ENCODE measurements around the gene MCM5.

Gene MCM5

DNA sequence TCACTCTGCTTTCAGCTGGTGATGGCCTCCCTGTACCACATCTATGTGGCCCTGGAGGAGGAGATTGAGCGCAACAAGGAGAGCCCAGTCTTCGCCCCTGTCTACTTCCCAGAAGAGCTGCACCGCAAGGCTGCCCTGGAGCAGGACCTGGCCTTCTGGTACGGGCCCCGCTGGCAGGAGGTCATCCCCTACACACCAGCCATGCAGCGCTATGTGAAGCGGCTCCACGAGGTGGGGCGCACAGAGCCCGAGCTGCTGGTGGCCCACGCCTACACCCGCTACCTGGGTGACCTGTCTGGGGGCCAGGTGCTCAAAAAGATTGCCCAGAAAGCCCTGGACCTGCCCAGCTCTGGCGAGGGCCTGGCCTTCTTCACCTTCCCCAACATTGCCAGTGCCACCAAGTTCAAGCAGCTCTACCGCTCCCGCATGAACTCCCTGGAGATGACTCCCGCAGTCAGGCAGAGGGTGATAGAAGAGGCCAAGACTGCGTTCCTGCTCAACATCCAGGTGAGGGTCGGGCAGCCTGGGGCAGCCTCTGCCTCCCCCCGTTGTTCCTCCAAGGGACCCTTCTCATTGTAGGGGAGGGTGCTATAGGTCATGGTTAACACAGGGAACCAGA lies 13.2 kb upstream of the MCM5 start:
- no peak for DNase-seq (ENCODE audit: extremely low read depth, insufficient read length)
- no peaks in the 10 kb centered on the region for H3K27me3 ChIP-seq (replicated peaks; ENCODE audit: control insufficient read depth, insufficient read depth, low read length)
- TF ChIP-seq, protein P1, sequence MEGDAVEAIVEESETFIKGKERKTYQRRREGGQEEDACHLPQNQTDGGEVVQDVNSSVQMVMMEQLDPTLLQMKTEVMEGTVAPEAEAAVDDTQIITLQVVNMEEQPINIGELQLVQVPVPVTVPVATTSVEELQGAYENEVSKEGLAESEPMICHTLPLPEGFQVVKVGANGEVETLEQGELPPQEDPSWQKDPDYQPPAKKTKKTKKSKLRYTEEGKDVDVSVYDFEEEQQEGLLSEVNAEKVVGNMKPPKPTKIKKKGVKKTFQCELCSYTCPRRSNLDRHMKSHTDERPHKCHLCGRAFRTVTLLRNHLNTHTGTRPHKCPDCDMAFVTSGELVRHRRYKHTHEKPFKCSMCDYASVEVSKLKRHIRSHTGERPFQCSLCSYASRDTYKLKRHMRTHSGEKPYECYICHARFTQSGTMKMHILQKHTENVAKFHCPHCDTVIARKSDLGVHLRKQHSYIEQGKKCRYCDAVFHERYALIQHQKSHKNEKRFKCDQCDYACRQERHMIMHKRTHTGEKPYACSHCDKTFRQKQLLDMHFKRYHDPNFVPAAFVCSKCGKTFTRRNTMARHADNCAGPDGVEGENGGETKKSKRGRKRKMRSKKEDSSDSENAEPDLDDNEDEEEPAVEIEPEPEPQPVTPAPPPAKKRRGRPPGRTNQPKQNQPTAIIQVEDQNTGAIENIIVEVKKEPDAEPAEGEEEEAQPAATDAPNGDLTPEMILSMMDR (IDR thresholded peaks at IDR 0.05; ENCODE audit: insufficient read depth, low read length, poor library complexity, severe bottlenecking) = no peak
- H3K36me3 ChIP-seq (ENCODE audit: control insufficient read depth, insufficient read depth, low read length) = peaks cover 4% of the 10 kb centered on the region
- H3K4me3 ChIP-seq (replicated peaks; ENCODE audit: low read depth, low read length) = no peak overlapping the region

DNA sequence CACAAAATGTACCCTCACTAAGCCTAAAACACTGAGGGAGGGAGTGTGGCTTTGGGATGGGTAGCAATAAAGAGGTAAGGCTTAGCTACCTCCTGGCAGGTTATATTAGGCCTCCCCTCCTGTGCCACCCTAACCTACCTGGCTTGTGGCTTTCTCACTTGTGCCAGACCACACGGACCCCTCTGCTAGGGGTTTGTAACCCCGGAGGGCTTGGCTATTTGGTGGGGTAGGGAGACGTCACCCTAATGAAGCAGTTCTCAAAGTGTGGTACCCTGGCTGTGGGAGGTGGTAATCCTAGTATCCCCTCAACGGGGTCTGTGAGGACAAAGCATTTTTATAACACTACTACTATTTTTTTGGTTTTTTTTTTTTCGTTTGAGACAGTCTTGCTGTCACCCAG lies 9.0 kb upstream of the MCM5 start:
- Histone ChIP-seq H3K36me3 (ENCODE audit: control insufficient read depth, insufficient read depth, low read length) (peaks cover 2% of the 10 kb centered on the region), H3K4me3 (replicated peaks; ENCODE audit: low read depth, low read length) (no peak overlapping the region), H3K27me3 (replicated peaks; ENCODE audit: control insufficient read depth, insufficient read depth, low read length) (no peaks in the 10 kb centered on the region)
- no peak for DNase-seq (ENCODE audit: extremely low read depth, insufficient read length)
- TF ChIP-seq, protein P1 (IDR thresholded peaks at IDR 0.05; ENCODE audit: insufficient read depth, low read length, poor library complexity, severe bottlenecking) = no peak

DNA sequence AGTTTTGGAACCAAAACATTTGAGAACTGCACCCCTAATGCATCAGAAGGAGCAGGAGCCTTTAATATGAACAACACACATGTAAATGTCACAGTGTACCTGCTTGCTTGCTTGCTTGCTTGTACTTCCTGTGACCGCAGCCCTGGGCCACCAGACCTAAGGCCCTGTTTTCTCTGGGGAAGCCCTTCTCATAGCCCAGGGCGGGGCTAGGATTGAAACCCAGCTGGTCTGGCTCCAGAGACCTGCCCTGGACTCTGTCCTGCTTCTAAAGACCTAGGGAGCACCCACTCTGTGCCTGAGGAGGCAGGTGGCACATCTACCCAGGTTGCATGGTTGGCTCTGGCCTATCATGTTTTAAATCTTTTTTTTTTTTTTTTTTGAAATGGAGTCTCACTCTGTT lies 7.6 kb upstream of the MCM5 start:
- Histone ChIP-seq H3K4me3 (replicated peaks; ENCODE audit: low read depth, low read length) (no peak overlapping the region), H3K27me3 (replicated peaks; ENCODE audit: control insufficient read depth, insufficient read depth, low read length) (no peaks in the 10 kb centered on the region), H3K36me3 (ENCODE audit: control insufficient read depth, insufficient read depth, low read length) (no peaks in the 10 kb centered on the region; the same call in 1 of the 2 replicates)
- TF ChIP-seq, protein P1 (IDR thresholded peaks at IDR 0.05; ENCODE audit: insufficient read depth, low read length, poor library complexity, severe bottlenecking) = no peak
- DNase-seq (ENCODE audit: extremely low read depth, insufficient read length) = no peak

DNA sequence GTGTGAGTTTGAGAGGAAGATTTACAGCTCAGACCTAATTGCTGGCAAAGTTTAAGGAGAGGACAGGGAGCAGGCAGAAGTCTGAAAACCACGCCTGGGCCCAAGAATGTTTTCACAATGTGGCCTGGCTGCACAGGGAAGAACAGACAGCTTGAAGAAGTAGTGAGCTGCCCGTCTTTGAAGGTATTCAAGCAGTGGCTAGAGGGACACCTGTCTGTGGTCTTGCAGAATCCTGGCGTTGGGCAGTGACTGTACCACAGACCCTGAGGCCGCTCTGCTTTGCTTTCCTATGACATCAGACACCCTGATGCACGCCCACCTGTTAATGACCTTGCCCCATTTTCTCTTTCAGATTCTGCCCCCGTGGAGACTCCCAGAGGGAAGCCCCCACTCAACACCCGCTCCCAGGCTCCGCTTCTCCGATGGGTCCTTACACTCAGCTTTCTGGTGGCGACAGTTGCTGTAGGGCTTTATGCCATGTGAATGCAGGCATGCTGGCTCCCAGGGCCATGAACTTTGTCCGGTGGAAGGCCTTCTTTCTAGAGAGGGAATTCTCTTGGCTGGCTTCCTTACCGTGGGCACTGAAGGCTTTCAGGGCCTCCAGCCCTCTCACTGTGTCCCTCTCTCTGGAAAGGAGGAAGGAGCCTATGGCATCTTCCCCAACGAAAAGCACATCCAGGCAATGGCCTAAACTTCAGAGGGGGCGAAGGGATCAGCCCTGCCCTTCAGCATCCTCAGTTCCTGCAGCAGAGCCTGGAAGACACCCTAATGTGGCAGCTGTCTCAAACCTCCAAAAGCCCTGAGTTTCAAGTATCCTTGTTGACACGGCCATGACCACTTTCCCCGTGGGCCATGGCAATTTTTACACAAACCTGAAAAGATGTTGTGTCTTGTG lies 6.6 kb upstream of the MCM5 start:
- no peaks in the 10 kb centered on the region; the same call in 1 of the 2 replicates for H3K36me3 ChIP-seq (ENCODE audit: control insufficient read depth, insufficient read depth, low read length)
- TF ChIP-seq, protein P1 (IDR thresholded peaks at IDR 0.05; ENCODE audit: insufficient read depth, low read length, poor library complexity, severe bottlenecking) = no peak
- DNase-seq (ENCODE audit: extremely low read depth, insufficient read length) = no peak
- no peaks in the 10 kb centered on the region for H3K27me3 ChIP-seq (replicated peaks; ENCODE audit: control insufficient read depth, insufficient read depth, low read length)
- no peak overlapping the region for H3K4me3 ChIP-seq (replicated peaks; ENCODE audit: low read depth, low read length)

DNA sequence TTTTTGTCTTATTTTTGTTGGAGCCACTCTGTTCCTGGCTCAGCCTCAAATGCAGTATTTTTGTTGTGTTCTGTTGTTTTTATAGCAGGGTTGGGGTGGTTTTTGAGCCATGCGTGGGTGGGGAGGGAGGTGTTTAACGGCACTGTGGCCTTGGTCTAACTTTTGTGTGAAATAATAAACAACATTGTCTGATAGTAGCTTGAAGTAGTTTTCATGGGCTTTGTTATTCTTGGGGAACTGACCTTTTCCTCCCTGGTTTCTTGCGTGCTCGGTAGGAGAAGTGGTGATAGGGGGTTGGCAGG lies 6.0 kb upstream of the MCM5 start:
- Histone ChIP-seq H3K27me3 (replicated peaks; ENCODE audit: control insufficient read depth, insufficient read depth, low read length) (no peaks in the 10 kb centered on the region), H3K36me3 (ENCODE audit: control insufficient read depth, insufficient read depth, low read length) (no peaks in the 10 kb centered on the region; the same call in 1 of the 2 replicates), H3K4me3 (replicated peaks; ENCODE audit: low read depth, low read length) (no peak overlapping the region)
- TF ChIP-seq, protein P1 (IDR thresholded peaks at IDR 0.05; ENCODE audit: insufficient read depth, low read length, poor library complexity, severe bottlenecking) = no peak
- DNase-seq (ENCODE audit: extremely low read depth, insufficient read length) = no peak

Data from GM06990 (cell line).